Left cardiac atrium (tissue), 4 donors: ENCODE results near the gene GADD45G. TPM values are rescaled to one million over a fixed set of nuclear protein-coding genes. Genes with fewer than 3 reads are reported as not detected.

Source experiments
- ATAC-seq, 2 donors: fragments of 200-7000 bp; cut with Tn5 transposase; one replicate each; pipeline ENCODE4 v1.9.1; 2020; ENCODE audit warnings: mild to moderate bottlenecking in 2 of 2, moderate library complexity in 2 of 2
- DNase-seq: peaks from one replicate; pipeline ENCODE4 v3.0.0-alpha.2; 2020
- intact Hi-C, 2 donors: fragments of 100-400 bp; cut with DNase I; formaldehyde crosslinking; loops; one replicate each; pipeline versions ENCODE4 v1.14.1 to v1.15.1; 2022 to 2023
- total RNA-seq, 2 donors: library from RNA; stranded (reverse); fragmentation: NEBNext Ultra II Directional; extraction: Animal tissue kit (Norgen Biotek cat#: 25700); gene quantifications; one replicate each; pipeline ENCODE4 v1.2.1, GENCODE V29; 2021
- donor health status: DM: no; HTN: yes; CAD: no.
- donor health status: DM: no; HTN: yes; CAD: no; lungs with severe emphysema.
- donor health status: DM: yes; HTN: yes; CAD: no.
- donor health status: Dilated cardiomyopathy.

Gene GADD45G
- total RNA-seq, 2 donors from 2014 or later = 107 to 128 TPM

- DNase-seq = no peak
- ATAC-seq = peak in 1 of 2 donors; percentile 32
- intact Hi-C loops = loop anchor here in 1 of 2 donors (10.0 kb wide), 2 partner anchors 135 to 265 kb away; no protein-coding TSS in a partner anchor
These were observed 14.8 kb downstream of the GADD45G start for GRCh38 chr9:89619424-89620138.

- intact Hi-C loops = no loop called here
- DNase-seq (no peak), ATAC-seq (no peak)
These were observed 16.2 kb downstream of the GADD45G start for GRCh38 chr9:89621031-89621430.

- peak; percentile 8 to 9 for ATAC-seq
- intact Hi-C loops = no loop called here
- no peak for DNase-seq
These were observed 16.9 kb downstream of the GADD45G start for GRCh38 chr9:89621676-89622075.

- DNase-seq = no peak
- intact Hi-C loops = no loop called here
- peak; percentile 53 to 63 for ATAC-seq
These were observed 18.4 kb downstream of the GADD45G start for GRCh38 chr9:89622933-89623861.

- intact Hi-C loops = no loop called here
- DNase-seq = no peak
These were observed 19.2 kb downstream of the GADD45G start for GRCh38 chr9:89623925-89624420.

GRCh38 chr9:89625721-89626687, 21.2 kb downstream of the GADD45G start:
- DNase-seq (no peak), ATAC-seq (no peak)
- intact Hi-C loops = no loop called here

More at GRCh38 chr9:89623925-89624420, 19.2 kb downstream of the GADD45G start:
- ATAC-seq = peak; percentile 47 to 53

- DNase-seq (no peak), ATAC-seq (no peak)
- intact Hi-C loops = no loop called here
These were observed 22.0 kb downstream of the GADD45G start for GRCh38 chr9:89626741-89627265.

- no peak for DNase-seq
These were observed 23.8 kb downstream of the GADD45G start for GRCh38 chr9:89628601-89629000.

GRCh38 chr9:89629081-89629976, 24.5 kb downstream of the GADD45G start:
- no peak for DNase-seq
- intact Hi-C loops = no loop called here

More at GRCh38 chr9:89628601-89629000, 23.8 kb downstream of the GADD45G start:
- intact Hi-C loops = no loop called here
- ATAC-seq = no peak

GRCh38 chr9:89630508-89630907, 25.7 kb downstream of the GADD45G start:
- ATAC-seq (no peak), DNase-seq (no peak)
- intact Hi-C loops = no loop called here

More at GRCh38 chr9:89629081-89629976, 24.5 kb downstream of the GADD45G start:
- ATAC-seq = no peak

GRCh38 chr9:89631384-89631783, 26.6 kb downstream of the GADD45G start:
- ATAC-seq (peak in 1 of 2 donors; percentile 24), DNase-seq (no peak)
- intact Hi-C loops = no loop called here

- intact Hi-C loops = no loop called here
- no peak for ATAC-seq
- no peak for DNase-seq
These were observed 27.5 kb downstream of the GADD45G start for GRCh38 chr9:89632192-89632733.

GRCh38 chr9:89632736-89633135, 27.9 kb downstream of the GADD45G start:
- DNase-seq (no peak), ATAC-seq (no peak)
- intact Hi-C loops = no loop called here

GRCh38 chr9:89633404-89633803, 28.6 kb downstream of the GADD45G start:
- DNase-seq (no peak), ATAC-seq (no peak)
- intact Hi-C loops = no loop called here

GRCh38 chr9:89633920-89634319, 29.1 kb downstream of the GADD45G start:
- ATAC-seq = no peak
- intact Hi-C loops = no loop called here
- no peak for DNase-seq

- peak in 1 of 2 donors; percentile 75 for ATAC-seq
- intact Hi-C loops = no loop called here
- no peak for DNase-seq
These were observed 30.4 kb downstream of the GADD45G start for GRCh38 chr9:89634995-89635742.

GRCh38 chr9:89635816-89636215, 31.0 kb downstream of the GADD45G start:
- DNase-seq (no peak), ATAC-seq (no peak)
- intact Hi-C loops = no loop called here
